WTC11 (cell line): Measurements from ENCODE around the gene RUNX1. TPM values are rescaled to one million over a fixed set of nuclear protein-coding genes. Genes with fewer than 3 reads are reported as not detected.

Experiments used
- ATAC-seq: fragments of 200-7000 bp; cut with Tn5 transposase; 2 replicates; pipeline ENCODE4 v1.10.0; 2021; ENCODE audit warnings: mild to moderate bottlenecking, moderate library complexity
- CTCF ChIA-PET: fragments of 300-600 bp; sonication (Branson Sonifier 250); formaldehyde crosslinking; loops from one replicate; lab custom pipeline; 2021; ENCODE audit warnings: antibody characterized with exemption; lab: Charles Lee
- POLR2A ChIA-PET: fragments of 350-600 bp; sonication (Branson Sonifier 250); formaldehyde crosslinking; loops from one replicate; lab custom pipeline; 2021; ENCODE audit warnings: antibody characterized with exemption; lab: Charles Lee
- DNase-seq: peaks from one replicate; pipeline ENCODE4 v3.0.0; 2021; ENCODE audit warnings: low spot score
- H3K27ac Mint-ChIP-seq: 2 replicates; pipeline ENCODE4 v1.8.0; 2021; ENCODE audit warnings: mixed read lengths
- H3K27me3 Mint-ChIP-seq: 2 replicates; pipeline ENCODE4 v1.8.0; 2021; ENCODE audit warnings: low read depth, mild to moderate bottlenecking, moderate library complexity, mixed read lengths
- H3K36me3 Mint-ChIP-seq: 2 replicates; pipeline ENCODE4 v1.8.0; 2021; ENCODE audit warnings: mixed read lengths
- H3K4me1 Mint-ChIP-seq: 2 replicates; pipeline ENCODE4 v1.8.0; 2022; ENCODE audit warnings: mixed read lengths
- H3K4me3 Mint-ChIP-seq: 2 replicates; pipeline ENCODE4 v1.8.0; 2021; ENCODE audit warnings: mild to moderate bottlenecking, moderate library complexity, mixed read lengths
- H3K9me3 Mint-ChIP-seq: 2 replicates; pipeline ENCODE4 v1.8.0; 2021; ENCODE audit warnings: mixed read lengths
- AR ChIP-seq: fragments of 250-450 bp; sonication (Bioruptor Pico); IDR thresholded peaks from 2 replicates; pipeline ENCODE4 v1.9.0; 2021; ENCODE audit warnings: mild to moderate bottlenecking
- CREB1 ChIP-seq: sonication (generic); formaldehyde crosslinking; IDR thresholded peaks from 2 replicates; pipeline ENCODE4 v1.8.0; 2023; ENCODE audit warnings: mild to moderate bottlenecking, missing genetic modification reagents
- CREM ChIP-seq: sonication (generic); formaldehyde crosslinking; IDR thresholded peaks from 2 replicates; pipeline ENCODE4 v1.8.1; 2022; ENCODE audit warnings: mild to moderate bottlenecking, missing genetic modification reagents, moderate library complexity
- ELF4 ChIP-seq: sonication (generic); formaldehyde crosslinking; IDR thresholded peaks from 2 replicates; pipeline ENCODE4 v1.8.1; 2022; ENCODE audit warnings: low read depth, mild to moderate bottlenecking, moderate library complexity, missing genetic modification reagents
- EMX1 ChIP-seq: fragments of 250-450 bp; sonication (Bioruptor Pico); IDR thresholded peaks from 2 replicates; pipeline ENCODE4 v1.8.0; 2021; ENCODE audit warnings: mild to moderate bottlenecking
- ETV6 ChIP-seq: sonication (generic); formaldehyde crosslinking; IDR thresholded peaks from 2 replicates; pipeline ENCODE4 v1.8.1; 2022; ENCODE audit warnings: mild to moderate bottlenecking, missing genetic modification reagents
- FOXJ3 ChIP-seq: sonication (generic); formaldehyde crosslinking; IDR thresholded peaks from 2 replicates; pipeline ENCODE4 v1.9.0; 2021; ENCODE audit warnings: missing genetic modification reagents, mild to moderate bottlenecking, borderline replicate concordance
- GABPB1 ChIP-seq: sonication (generic); formaldehyde crosslinking; IDR thresholded peaks from 2 replicates; pipeline ENCODE4 v1.8.1; 2023; ENCODE audit warnings: mild to moderate bottlenecking, missing genetic modification reagents
- GRHL2 ChIP-seq: fragments of 250-450 bp; sonication (Bioruptor Pico); IDR thresholded peaks from 2 replicates; pipeline ENCODE4 v1.8.0; 2022; ENCODE audit warnings: mild to moderate bottlenecking, moderate library complexity; ENCODE audit not compliant: insufficient replicate concordance, severe bottlenecking
- HMGA2 ChIP-seq: fragments of 250-450 bp; sonication (Bioruptor Pico); IDR thresholded peaks from 2 replicates; pipeline ENCODE4 v1.4.0; 2021; ENCODE audit warnings: mild to moderate bottlenecking, moderate library complexity
- IRF2 ChIP-seq: sonication (generic); formaldehyde crosslinking; IDR thresholded peaks from 2 replicates; pipeline ENCODE4 v1.8.0; 2022; ENCODE audit warnings: low read depth, missing genetic modification reagents, borderline replicate concordance
- JUN ChIP-seq: sonication (generic); formaldehyde crosslinking; IDR thresholded peaks from 2 replicates; pipeline ENCODE4 v1.8.0; 2023; ENCODE audit warnings: mild to moderate bottlenecking, missing genetic modification reagents
- MLX ChIP-seq: sonication (generic); formaldehyde crosslinking; IDR thresholded peaks from 2 replicates; pipeline ENCODE4 v1.8.1; 2023; ENCODE audit warnings: mild to moderate bottlenecking, missing genetic modification reagents, moderate library complexity
- NR1H2 ChIP-seq: sonication (generic); formaldehyde crosslinking; IDR thresholded peaks from 2 replicates; pipeline ENCODE4 v1.9.0; 2021; ENCODE audit warnings: mild to moderate bottlenecking, moderate library complexity, missing genetic modification reagents
- OVOL2 ChIP-seq: fragments of 250-450 bp; sonication (Bioruptor Pico); IDR thresholded peaks from 2 replicates; pipeline ENCODE4 v1.9.0; 2021; ENCODE audit warnings: mild to moderate bottlenecking, borderline replicate concordance
- PREB ChIP-seq: sonication (generic); formaldehyde crosslinking; IDR thresholded peaks from 2 replicates; pipeline ENCODE4 v1.8.1; 2022; ENCODE audit warnings: mild to moderate bottlenecking, missing genetic modification reagents, moderate library complexity, borderline replicate concordance
- PRRX2 ChIP-seq: fragments of 250-450 bp; sonication (Bioruptor Pico); IDR thresholded peaks from 2 replicates; pipeline ENCODE4 v1.8.0; 2021; ENCODE audit warnings: mild to moderate bottlenecking
- TEAD4 ChIP-seq: sonication (generic); formaldehyde crosslinking; IDR thresholded peaks from 2 replicates; pipeline ENCODE4 v1.8.0; 2022; ENCODE audit warnings: mild to moderate bottlenecking, missing genetic modification reagents
- USF2 ChIP-seq: sonication (generic); formaldehyde crosslinking; IDR thresholded peaks from 2 replicates; pipeline ENCODE4 v1.8.1; 2023; ENCODE audit warnings: mild to moderate bottlenecking, missing genetic modification reagents, moderate library complexity
- ZBTB21 ChIP-seq: sonication (generic); formaldehyde crosslinking; IDR thresholded peaks from 2 replicates; pipeline ENCODE4 v1.8.1; 2023; ENCODE audit warnings: mild to moderate bottlenecking, missing genetic modification reagents, borderline replicate concordance
- ZNF219 ChIP-seq: sonication (generic); formaldehyde crosslinking; IDR thresholded peaks from 2 replicates; pipeline ENCODE4 v1.8.0; 2023; ENCODE audit warnings: missing genetic modification reagents, mild to moderate bottlenecking, borderline replicate concordance
- ZNF317 ChIP-seq: sonication (generic); formaldehyde crosslinking; IDR thresholded peaks from 2 replicates; pipeline ENCODE4 v1.8.1; 2023; ENCODE audit warnings: low read depth, mild to moderate bottlenecking, moderate library complexity, missing genetic modification reagents, borderline replicate concordance
- ZNF423 ChIP-seq: fragments of 250-450 bp; sonication (Bioruptor Pico); IDR thresholded peaks from 2 replicates; pipeline ENCODE4 v2.1.2; 2022; ENCODE audit warnings: mild to moderate bottlenecking, moderate library complexity
- ZNF532 ChIP-seq: fragments of 250-450 bp; sonication (Bioruptor Pico); IDR thresholded peaks from 2 replicates; pipeline ENCODE4 v1.9.0; 2021; ENCODE audit warnings: mild to moderate bottlenecking, borderline replicate concordance
- total RNA-seq: library from RNA; stranded (reverse); gene quantifications from 3 replicates; pipeline ENCODE4 v1.2.3, GENCODE V29; 2021

The RUNX1 gene
- total RNA-seq, 1 experiment from 2014 or later, result 2.2 TPM

GRCh38 chr21:35077975-35078374 lies 28.9 kb upstream of the RUNX1 start:
- CTCF ChIA-PET, result no interaction called here

GRCh38 chr21:35077466-35077865 lies 28.4 kb upstream of the RUNX1 start:
- CTCF ChIA-PET, result no interaction called here
- Mint-ChIP-seq H3K4me1 (no peaks in the 10 kb centered on the region), H3K27ac (no peak overlapping the region), H3K27me3 (no peaks in the 10 kb centered on the region), H3K9me3 (peaks cover 15% of the 10 kb centered on the region), H3K36me3 (peaks cover 5% of the 10 kb centered on the region; the same call in 1 of the 2 replicates), H3K4me3 (no peak overlapping the region)
- no peak for DNase-seq
- POLR2A ChIA-PET, result no interaction called here
- no peak for ATAC-seq
- TF ChIP-seq MLX (CRISPR knock-in tag), result no peak
- TF ChIP-seq ZNF532 (CRISPR knock-in tag), result no peak
- TF ChIP-seq GABPB1 (CRISPR knock-in tag), result no peak
- TF ChIP-seq ELF4 (CRISPR knock-in tag), result no peak
- TF ChIP-seq PREB, result no peak
- TF ChIP-seq ZNF317 (CRISPR knock-in tag), result no peak
- TF ChIP-seq HMGA2 (CRISPR knock-in tag), result no peak
- TF ChIP-seq ZNF423 (CRISPR knock-in tag), result no peak
- no peak for TF ChIP-seq USF2 (CRISPR knock-in tag)
- TF ChIP-seq NR1H2, result no peak
- no peak for TF ChIP-seq FOXJ3 (CRISPR knock-in tag)
- no peak for TF ChIP-seq PRRX2
- no peak for TF ChIP-seq OVOL2

More at GRCh38 chr21:35077975-35078374, 28.9 kb upstream of the RUNX1 start:
- H3K27ac Mint-ChIP-seq, result no peak overlapping the region
- no peaks in the 10 kb centered on the region for H3K4me1 Mint-ChIP-seq
- no peak for TF ChIP-seq ETV6 (CRISPR knock-in tag)
- no peak for TF ChIP-seq CREB1 (CRISPR knock-in tag)
- no peak for TF ChIP-seq GRHL2
- no peak for TF ChIP-seq MLX (CRISPR knock-in tag)
- TF ChIP-seq JUN, result no peak
- TF ChIP-seq ZBTB21 (CRISPR knock-in tag), result no peak
- TF ChIP-seq TEAD4 (CRISPR knock-in tag), result no peak
- no peak for TF ChIP-seq USF2 (CRISPR knock-in tag)
- no peak for TF ChIP-seq AR (CRISPR knock-in tag)
- TF ChIP-seq EMX1 (CRISPR knock-in tag), result no peak
- no peak for TF ChIP-seq IRF2 (CRISPR knock-in tag)
- TF ChIP-seq ZNF219 (CRISPR knock-in tag), result no peak
- TF ChIP-seq CREM (CRISPR knock-in tag), result no peak
- peaks cover 18% of the 10 kb centered on the region for H3K9me3 Mint-ChIP-seq
- POLR2A ChIA-PET, result no interaction called here
- no peak overlapping the region for H3K4me3 Mint-ChIP-seq
- DNase-seq (no peak), ATAC-seq (no peak)
- H3K36me3 Mint-ChIP-seq, result peaks cover 5% of the 10 kb centered on the region; the same call in 1 of the 2 replicates
- no peaks in the 10 kb centered on the region for H3K27me3 Mint-ChIP-seq
